Measurements from ENCODE around the gene WWOX.

WWOX gene

GRCh38 chr16:78413651-78414050, 314.2 kb downstream of the WWOX start:
- no peak for DNase-seq

- no peak for DNase-seq
Measured at GRCh38 chr16:78415013-78415412, 315.6 kb downstream of the WWOX start.

- no peak for DNase-seq
Measured at GRCh38 chr16:78415669-78416068, 316.2 kb downstream of the WWOX start.

GRCh38 chr16:78416400-78416799, 316.9 kb downstream of the WWOX start:
- DNase-seq: no peak

- DNase-seq: no peak
Measured at GRCh38 chr16:78421181-78421708, 321.8 kb downstream of the WWOX start.

GRCh38 chr16:78425281-78425680, 325.8 kb downstream of the WWOX start:
- no peak for DNase-seq

GRCh38 chr16:78425891-78426510, 326.5 kb downstream of the WWOX start:
- no peak for DNase-seq

GRCh38 chr16:78428193-78428592, 328.7 kb downstream of the WWOX start:
- no peak for DNase-seq

- no peak for DNase-seq
Measured at GRCh38 chr16:78430281-78430680, 330.8 kb downstream of the WWOX start.

GRCh38 chr16:78431004-78431670, 331.7 kb downstream of the WWOX start:
- DNase-seq: no peak

GRCh38 chr16:78431701-78432100, 332.2 kb downstream of the WWOX start:
- DNase-seq: no peak

- DNase-seq: no peak
Measured at GRCh38 chr16:78432451-78432850, 333.0 kb downstream of the WWOX start.

- DNase-seq: no peak
Measured at GRCh38 chr16:78433116-78433515, 333.7 kb downstream of the WWOX start.

- DNase-seq: no peak
Measured at GRCh38 chr16:78434401-78434800, 334.9 kb downstream of the WWOX start.

GRCh38 chr16:78435260-78435659, 335.8 kb downstream of the WWOX start:
- no peak for DNase-seq

GRCh38 chr16:78436023-78436422, 336.6 kb downstream of the WWOX start:
- DNase-seq: no peak

- no peak for DNase-seq
Measured at GRCh38 chr16:78436846-78437245, 337.4 kb downstream of the WWOX start.

- DNase-seq: peak; percentile 34
Measured at GRCh38 chr16:78437352-78437968, 338.0 kb downstream of the WWOX start.

- no peak for DNase-seq
Measured at GRCh38 chr16:78438219-78438618, 338.8 kb downstream of the WWOX start.

- DNase-seq: no peak
Measured at GRCh38 chr16:78438632-78439031, 339.2 kb downstream of the WWOX start.

GRCh38 chr16:78439646-78440045, 340.2 kb downstream of the WWOX start:
- no peak for DNase-seq

- DNase-seq: no peak
Measured at GRCh38 chr16:78441298-78441697, 341.8 kb downstream of the WWOX start.

GRCh38 chr16:78443542-78444364, 344.3 kb downstream of the WWOX start:
- DNase-seq: no peak
